NK-92 (cell line): ENCODE measurements around the gene UGT3A2.
"Not testable (repeated sequence)": the region's sequence is repeated elsewhere in the genome, so short reads cannot be mapped to it uniquely, and the experiment has no call there.

ENCODE experiments used
- DNase-seq: peaks from one replicate; lab custom pipeline; 2025; ENCODE audit not compliant: unreplicated experiment; lab: John Stamatoyannopoulos, UW

UGT3A2 gene

DNA sequence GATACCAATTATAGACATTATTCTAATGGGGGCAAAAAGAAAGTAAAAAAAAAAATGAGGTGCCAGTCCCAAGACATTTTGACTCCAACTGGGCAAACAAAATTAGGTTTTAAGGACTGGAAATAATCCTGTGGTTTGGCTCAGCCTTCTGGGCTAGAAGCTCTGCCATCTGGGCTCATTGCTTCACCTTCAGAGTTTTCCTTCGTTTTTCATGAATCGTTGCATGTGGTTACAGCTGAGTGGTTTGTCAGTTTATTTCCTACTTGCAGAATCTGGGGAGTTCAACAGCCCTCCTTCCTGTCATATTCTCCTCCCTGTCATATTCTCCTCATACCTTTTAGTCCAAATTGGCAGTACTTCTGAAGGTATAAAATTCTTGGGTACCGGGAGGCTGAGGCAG lies 12.0 kb downstream of the UGT3A2 start:
- DNase-seq: no peak

DNA sequence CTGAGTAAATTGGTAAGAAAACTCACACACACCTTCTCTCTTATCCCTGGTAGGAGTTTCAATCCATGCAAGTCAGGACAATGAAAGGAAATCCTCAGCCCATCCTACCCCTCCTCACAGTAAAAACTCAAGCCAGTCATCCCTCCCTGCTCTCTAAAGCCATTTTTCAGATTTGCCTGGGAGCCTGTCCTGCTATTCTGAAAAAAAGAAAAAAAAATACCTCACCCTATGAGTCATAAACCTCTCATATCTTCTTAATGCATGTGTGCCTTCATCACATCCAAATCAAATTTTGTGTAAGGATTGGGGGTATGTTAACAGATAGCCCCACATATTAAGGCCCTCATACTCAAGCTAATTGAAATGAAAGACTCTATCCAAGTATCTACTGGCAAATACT lies 14.1 kb downstream of the UGT3A2 start:
- DNase-seq: no peak

DNA sequence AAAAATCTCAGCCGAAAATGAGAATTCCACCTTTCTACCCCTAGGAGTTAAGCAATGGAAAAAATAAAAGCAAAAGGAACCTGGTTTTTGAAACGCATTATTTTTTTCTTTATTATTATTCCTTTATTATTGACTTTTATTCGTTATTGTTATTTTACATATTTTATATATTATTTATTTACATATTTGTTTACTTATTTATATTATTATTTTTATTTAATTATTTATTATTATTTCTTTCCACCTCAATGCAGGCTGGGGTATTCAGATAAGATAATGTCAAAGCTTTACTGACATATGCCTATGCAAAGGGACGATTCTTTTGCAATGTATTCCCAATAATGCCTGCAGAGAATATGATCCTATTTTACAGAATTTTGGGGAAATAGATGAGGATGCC lies 16.7 kb downstream of the UGT3A2 start:
- no peak for DNase-seq

DNA sequence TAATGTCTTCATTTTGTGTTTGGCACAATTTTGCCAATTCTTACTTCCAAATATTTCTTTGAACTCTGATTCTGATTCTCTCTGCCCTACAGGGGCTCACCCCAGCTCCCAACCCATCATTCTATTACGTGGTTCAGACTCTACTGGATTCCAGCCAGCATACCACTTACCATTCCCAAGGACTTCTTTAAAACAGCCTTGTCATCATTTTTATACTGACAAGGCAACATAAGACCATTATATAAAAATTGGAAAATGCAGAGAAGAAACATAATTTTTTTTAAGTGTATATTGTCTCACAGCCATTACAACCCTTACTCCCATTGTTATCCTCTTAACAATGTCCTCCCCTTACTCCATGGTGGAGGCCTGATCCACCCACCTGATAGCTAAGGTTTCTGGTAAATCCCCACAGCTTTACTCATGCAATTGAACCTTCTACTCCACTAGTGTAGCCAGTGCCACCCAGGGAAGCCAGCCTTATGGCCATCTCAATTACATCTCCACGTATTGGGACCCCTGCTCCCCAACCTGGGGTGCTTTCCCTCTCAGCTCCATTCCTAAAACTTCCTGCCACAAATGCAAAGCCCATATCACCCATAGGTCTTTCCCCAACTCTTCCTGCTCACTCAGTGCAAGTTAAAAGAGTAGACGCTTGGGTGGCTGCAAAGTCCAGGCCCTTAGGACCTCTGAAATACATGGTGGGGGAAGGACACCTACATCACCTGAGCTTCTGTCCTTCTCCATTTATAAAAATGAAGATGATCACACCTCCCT lies 19.1 kb downstream of the UGT3A2 start:
- no peak for DNase-seq

DNA sequence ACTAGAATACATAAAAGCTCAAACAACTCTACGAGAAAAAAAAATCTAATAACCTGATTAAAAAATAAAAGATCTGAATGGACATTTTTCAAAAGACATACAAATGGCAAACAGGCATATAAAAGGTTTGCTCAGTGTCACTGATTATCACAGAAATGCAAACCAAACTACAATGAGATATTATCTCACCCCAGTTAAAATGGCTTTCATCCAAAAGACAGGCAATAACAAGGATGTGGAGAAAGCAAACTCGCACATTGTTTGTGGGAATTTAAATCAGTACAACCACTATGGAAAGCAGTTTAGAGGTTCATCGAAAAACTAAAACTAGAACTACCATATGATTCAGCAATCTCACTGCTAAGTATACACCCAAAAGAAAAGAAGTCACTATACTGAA lies 20.8 kb downstream of the UGT3A2 start:
- DNase-seq: no peak

DNA sequence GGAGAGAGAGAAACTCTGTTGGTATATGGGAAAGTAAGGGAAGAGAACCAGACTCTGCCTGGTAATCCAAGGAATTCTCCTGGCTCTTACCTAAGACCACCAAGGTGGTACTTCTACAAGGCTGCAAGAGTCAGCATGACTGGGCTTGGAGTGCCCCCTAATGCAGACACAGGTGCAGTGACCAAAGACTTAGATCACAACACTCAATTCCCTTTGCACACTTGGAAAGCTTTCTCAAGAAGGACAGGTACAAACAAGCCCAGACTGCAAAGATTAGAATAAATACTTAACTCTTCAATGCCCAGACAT lies 25.2 kb downstream of the UGT3A2 start:
- DNase-seq: no peak

DNA sequence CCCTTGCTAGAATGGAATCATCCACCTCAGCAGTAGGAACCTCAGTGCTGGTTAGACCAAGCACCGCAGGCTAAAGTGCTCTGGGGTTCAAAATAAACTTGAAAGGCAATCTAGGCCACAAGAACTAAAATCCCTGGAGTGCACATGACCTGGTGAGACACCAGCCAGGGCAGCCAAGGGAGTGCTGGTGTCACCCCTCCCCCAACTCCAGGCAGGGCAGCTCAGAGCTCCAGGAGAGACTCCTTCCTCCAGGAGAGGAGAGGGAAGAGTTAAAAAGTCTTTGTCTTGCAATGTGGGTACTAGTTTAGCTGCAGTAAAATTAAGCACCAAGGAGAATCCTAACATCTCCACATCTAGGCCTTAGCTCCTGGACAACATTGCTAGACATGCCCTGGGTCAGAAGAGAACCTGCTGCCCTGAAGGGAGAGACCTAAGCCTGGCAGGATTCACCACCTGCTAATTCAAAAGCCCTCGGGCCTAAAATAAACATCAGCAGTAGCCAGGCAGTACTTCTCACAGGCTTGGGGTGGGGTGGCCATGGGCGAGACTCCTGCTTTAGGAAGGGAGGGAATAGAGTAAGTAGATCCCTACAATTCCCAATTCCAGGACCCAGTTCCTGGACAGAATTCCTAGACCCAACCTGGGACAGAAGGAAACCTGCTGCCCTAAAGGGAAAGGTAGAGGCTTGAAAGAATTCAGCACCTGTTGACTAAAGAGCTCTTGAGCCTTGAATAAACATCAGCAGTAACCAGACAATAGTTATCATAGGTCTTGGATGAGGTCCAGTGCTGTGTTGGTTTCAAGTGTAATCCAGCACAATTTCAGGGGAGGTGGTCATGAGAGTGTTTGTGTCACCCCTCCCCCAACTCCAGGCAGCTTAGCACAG lies 25.8 kb downstream of the UGT3A2 start:
- DNase-seq: no peak

DNA sequence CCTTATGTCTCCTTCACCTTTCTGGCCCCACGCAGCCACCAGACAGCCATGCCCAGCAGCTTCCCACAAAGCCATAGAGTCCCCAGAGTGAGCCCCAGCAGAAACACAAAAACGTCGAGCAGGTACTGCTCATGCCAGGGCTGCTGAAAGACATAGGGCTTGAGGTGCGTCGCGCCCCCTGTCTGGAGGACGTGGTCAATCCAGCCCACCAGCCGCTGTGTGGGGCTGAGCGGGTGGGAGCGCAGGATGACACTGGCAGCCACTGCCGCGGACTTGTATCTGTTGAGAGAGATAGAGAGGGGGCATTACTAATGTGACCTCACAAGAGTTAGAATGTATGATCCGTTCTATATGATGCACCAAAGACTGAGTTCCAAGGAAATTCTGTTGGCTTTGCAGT lies 31.0 kb downstream of the UGT3A2 start:
- no peak for DNase-seq

DNA sequence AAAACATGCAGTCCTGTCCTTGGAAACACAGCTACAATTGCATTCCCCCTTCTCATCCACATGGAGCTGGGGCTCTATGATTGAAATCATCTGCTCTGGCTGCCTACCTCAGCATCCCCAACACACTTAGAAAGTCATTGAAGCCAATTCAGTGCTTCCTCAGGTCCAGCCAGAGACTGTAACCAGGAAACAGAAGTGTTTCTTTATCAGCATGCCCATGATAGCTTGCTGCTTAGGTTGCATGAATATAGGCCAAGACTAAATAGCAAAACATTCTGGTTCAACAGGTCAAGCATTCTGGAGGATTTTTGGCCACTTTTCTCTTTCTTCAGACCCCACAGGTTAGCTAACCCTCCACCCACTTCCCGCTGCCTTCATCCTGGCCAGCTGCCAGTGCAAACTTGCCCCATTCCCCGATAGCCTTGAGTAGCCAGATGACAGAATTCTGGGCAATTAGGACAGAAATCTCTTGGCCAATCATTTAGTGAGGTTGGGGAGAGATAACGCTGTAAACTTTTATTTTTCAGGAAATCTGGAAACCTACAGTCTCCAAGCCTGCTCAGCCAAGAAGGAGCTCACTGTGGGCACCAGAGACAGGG lies 32.0 kb downstream of the UGT3A2 start:
- not testable (repeated sequence) for DNase-seq

DNA sequence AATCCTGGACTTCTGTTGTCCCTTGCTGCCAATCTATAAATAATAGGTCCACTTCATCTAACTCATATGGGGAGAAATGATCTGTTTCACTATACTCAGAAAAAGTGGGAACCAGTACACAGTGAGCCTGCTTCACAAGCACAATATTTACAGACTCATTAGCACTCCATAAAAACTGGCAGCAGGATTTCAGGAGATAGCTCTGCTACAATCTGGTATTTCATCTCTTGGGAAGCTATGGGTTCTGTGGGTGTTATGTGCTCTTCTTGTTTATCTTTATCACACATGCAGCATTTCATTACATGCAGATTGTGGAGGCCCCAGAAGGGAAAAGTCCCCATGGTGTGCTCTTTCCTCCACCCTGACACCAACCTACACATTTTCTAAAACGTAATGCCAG lies 33.2 kb downstream of the UGT3A2 start:
- DNase-seq: no peak

DNA sequence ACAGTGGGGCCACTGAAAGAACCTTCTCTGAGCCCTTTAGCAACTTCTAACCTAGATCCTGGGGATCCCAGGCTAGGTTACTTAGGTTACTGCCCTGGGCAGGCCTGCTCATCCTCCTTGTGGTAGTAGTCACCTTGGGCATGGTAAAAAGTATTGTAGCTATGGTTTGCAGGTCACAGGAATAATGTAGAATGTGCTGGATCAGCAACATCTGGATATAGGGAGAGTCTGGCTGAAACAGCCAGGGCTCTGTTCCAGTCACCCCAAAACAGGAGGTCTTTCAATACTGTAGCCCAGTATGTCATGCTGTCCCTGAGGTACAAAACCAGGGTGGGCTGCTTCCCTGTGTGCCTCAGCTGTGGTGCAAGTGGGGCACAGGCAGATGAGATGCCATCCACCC lies 33.6 kb downstream of the UGT3A2 start:
- no peak for DNase-seq

DNA sequence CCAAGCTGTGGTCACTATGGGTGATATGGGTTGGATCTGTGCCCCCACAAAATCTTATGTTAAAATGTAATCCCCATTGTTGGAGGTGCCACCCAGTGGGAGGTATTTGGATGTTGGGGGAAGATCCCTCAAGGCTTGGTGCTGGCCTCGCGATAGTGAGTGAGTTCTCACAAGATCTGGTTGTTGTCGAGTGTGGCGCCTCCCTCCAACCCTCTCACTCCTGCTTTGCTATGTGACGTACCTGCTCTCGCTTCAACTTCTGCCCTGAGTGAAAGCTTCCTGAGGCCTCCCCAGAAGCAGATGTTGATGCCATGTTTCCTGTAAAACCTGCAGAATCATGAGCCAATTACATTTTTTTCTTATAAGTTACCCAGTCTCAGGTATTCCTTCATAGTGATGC lies 35.5 kb downstream of the UGT3A2 start:
- DNase-seq: no peak

DNA sequence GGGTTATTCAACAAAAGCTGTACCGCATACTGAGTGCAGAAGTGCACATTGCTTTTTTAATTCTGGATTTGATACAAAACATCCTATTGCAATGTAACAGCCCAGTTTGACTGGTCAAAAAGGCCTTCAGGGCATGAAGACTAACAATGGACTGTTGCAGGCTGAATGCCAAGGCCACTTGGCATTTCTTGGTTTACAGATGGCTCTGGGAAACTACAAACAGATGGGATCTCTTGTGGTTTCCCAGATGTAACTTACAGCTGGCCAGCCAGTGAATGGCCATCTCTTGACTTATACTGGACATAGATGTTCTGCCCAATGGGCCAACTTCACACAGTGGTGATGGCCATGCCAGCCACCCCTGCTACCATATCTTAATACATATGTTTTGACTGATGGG lies 36.8 kb downstream of the UGT3A2 start:
- DNase-seq: no peak

DNA sequence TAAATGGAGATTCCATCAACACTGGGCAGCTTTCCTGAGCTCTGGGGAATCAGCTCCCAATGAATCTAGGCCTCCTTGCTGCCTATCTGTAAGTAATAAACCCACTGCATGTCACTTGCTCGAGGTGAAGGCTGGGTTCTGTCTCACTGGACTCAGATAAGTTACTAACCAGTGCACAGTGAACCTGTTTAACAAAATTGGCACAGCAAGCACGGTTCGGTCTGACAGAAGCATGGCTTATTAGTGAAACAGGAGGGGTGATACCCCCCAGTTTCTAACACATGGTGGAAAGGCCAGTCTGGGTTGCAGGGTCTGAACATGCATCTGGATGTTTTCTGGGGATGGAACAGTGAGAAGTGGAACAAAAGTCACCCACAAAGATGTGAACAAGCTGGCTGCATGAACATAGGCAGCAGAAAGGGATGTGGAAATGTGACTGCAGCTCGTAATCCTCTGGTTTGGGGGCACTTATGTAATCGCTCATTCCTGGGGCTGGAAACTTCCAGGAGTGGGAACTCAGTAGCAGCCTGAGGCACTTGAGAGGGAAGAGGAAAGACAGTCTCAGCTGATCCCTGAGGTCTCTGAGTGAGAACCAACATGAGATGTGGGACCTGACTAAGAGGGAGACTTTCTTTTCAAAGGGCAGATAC lies 37.7 kb downstream of the UGT3A2 start:
- no peak for DNase-seq

DNA sequence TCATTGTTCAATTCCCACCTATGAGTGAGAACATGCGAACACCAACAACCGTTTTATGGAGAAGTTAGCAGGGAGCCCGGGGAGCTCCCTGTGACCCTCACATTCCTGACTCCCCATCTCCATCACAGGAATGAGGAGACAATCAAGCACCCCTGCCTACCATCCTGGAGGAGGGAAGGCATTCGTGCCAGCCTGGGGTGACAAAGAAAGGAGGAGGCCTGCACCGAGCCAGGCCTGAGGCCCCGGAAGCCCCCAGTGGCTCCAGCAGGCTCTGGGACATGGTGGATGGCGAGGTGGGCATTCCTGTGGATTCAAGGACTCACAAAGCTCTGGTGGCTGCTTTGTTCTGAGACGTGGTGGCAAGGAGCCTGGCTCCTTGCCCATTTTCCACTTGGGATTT lies 39.0 kb downstream of the UGT3A2 start:
- DNase-seq: no peak

DNA sequence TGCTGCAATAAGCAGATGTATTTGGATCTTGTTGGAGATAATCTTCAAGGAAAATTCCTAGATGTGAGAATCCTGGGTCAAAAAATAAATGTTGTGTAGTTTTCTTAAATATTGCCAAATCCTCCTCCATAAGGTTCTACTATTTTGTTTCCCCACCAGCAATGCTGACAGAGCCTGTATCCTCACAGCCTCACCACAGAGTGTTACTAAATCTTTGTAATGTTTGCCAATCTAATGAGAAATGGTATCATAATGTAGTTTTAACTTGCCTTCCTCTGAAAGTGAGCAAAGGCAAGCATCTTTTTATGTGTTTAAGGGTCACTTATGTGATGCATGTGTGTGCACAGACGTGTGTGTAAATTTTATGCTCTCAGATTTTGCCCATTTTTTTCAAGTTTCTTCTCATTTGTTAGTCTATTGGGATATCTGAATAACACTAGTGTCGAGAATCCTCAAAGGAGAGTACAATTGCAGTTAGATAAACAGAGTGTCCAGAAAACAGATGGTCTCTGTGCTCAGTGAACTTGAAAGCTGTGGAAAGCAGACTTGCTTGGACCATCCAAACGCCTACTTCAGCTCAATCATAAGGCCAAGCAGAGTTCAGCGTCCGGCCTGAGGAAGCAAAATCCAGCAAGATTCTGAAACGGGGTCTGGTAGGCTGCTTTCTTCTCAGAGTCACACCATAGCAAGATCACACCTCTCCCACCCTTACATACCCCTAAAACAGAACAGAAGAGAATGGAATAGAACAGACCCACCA lies 39.8 kb downstream of the UGT3A2 start:
- DNase-seq: no peak

DNA sequence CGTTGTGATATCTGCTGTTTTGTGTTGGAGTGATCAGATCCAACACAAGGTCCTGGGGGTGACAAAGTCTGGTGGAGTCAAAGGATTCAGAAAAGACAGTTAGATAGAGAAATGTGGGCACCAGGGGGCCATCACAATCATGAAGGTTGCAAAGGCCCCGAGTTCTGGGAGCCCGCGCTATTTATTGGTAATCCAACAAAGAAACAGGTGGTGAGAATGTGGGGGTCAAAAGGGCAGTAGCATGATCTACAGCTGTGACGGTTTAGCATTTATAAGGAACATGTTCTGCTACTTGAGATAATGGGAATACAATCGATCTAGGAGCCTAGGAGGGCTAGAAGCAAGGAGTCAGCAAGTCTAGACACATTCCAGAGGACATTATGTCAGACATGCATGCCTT lies 44.4 kb downstream of the UGT3A2 start:
- DNase-seq: not testable (repeated sequence)

DNA sequence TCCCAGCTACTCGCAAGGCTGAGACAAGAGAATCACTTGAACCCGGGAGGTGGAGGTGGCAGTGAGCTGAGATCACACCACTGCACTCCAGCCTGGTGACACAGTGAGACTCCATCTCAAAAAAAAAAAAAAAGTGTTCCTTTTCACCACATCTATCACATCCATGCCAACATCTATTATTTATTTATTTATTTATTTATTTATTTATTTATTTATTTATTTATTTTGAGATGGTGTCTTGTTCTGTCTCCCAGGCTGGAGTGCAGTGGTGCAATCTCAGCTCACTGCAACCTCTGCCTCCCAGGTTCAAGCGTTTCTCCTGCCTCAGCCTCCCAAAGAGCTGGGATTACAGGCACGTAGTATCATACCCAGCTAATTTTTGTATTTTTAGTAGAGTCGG lies 47.1 kb downstream of the UGT3A2 start:
- DNase-seq: not testable (repeated sequence)

DNA sequence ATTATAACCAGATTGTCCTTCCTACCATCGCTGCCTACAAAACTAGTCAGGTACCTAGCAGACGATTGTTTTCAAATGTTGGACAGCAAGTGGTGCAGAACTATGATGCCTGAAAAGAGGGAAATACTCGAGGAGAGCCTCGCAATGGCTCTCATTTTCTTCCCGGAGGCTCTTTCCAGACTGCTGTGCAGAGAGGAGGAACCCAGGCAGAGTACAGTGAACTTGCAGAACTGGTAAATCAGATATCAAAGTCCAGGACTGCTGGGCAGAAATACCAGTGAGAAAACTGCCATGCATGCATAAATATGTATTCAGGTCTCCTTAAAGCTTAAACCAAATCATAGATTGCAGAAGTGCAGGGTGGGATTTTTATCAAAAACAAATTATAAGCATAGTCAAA lies 49.1 kb downstream of the UGT3A2 start:
- no peak for DNase-seq

DNA sequence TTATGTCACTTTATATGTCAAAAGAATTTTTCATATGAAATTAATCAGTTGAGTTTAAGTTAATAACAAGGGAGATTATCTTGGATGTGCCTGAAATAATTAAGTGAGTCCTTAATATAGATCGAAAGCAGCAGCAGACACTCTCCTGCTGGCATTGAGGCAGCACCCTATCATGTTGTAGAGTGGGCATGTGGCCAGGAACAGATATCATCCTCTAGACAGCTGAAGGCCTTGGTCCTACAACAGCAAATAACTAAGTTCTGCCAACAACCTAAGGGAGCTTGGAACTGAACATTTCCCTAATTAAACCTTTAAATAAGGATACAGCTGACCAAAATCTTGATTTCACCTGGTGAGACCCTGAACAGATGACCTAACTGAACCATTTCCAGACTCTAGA lies 49.7 kb downstream of the UGT3A2 start:
- no peak for DNase-seq

DNA sequence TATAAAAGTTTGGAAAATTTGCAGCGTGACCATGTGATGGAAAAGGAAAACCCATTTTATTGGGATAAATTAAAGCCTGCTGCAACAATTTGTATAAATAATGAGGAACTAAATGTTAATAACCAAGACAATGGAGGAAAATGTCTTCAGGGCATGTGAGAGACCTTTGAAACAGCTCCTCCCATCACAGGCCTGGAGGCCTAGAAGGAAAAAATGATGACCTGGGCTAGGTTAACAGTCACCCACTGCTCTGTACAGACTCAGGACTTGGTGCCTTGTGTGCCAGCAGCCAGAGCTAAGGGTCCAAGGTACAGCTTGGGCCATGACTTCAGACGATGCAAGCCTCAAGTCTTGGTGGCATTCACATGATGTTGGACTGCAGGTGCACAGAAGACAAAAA lies 53.5 kb downstream of the UGT3A2 start:
- DNase-seq: no peak
